Breast epithelium (tissue), 3 donors: Measurements from ENCODE around the gene TMC3.
"Not testable (repeated sequence)": the region's sequence is repeated elsewhere in the genome, so short reads cannot be mapped to it uniquely, and the experiment has no call there.

Experiments used
- CTCF ChIP-seq, 3 donors: fragments of 450-650 bp; IDR thresholded peaks; one replicate each; pipeline ENCODE4 v1.5.1; 2016 to 2017; ENCODE audit warnings: antibody characterized with exemption in 3 of 3, mild to moderate bottlenecking in 3 of 3, moderate library complexity in 3 of 3
- POLR2AphosphoS5 ChIP-seq, 3 donors: sonication (generic); formaldehyde crosslinking; IDR thresholded peaks; one replicate each; pipeline ENCODE4 v1.6.1; 2017; ENCODE audit warnings: antibody characterized with exemption in 3 of 3

GRCh38 chr15:81331141-81331540 is 42.9 kb downstream of the TMC3 start:
- TF ChIP-seq POLR2AphosphoS5, CTCF (IDR thresholded peaks at IDR 0.05): not testable (repeated sequence)
